Measurements from ENCODE around the gene PGS1. TPM values are rescaled to one million over a fixed set of nuclear protein-coding genes. Genes with fewer than 3 reads are reported as not detected.

Gene PGS1
- total RNA-seq, 2 donors from 2014 or later, result 29.2 to 57.4 TPM

DNA sequence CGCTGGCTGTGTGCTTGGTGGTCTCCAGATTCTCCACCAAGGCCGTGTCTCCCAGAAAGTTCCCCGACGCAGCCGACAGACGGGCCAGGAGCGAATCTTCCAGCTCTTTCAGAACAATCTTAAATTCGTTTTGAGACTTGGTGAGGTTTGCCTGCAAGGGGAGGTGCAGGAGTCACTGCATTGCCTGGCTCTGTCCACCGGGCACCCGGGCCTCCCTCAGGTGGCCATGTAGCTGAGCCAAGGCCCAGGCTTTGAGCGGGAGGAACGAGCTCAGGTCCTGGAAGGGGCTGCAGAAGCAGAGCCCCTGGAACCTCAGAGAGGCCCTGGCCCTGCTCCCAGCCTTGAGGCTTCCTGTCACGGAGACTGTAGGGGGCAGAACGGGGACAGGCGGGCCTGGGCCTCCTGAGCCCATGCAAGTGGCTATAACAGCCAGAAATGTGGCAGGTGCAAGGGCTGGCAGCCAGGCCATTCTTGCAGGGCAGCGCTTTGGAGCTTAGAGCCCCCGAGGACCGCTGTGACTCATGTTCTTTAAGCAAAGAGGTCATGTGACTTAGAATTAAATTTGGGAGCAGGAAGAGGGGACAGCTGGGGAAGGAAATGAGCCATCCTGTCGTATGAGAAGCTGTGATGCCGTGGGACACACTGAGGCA lies 72.4 kb downstream of the PGS1 start:
- intact Hi-C loops (cut with DNase I), result no loop called here
- Histone ChIP-seq H3K9me3 (no peaks in the 10 kb centered on the region), H3K4me3 (no peak overlapping the region), H3K36me3 (no peaks in the 10 kb centered on the region), H3K27ac (no peak overlapping the region), H3K27me3 (replicated peaks; ENCODE audit: insufficient read depth) (no peaks in the 10 kb centered on the region), H3K4me1 (replicated peaks) (no peaks in the 10 kb centered on the region)
- DNase-seq (ENCODE audit: low spot score), result no peak
- 68% methylated on average over 19 of the region's 20 CpGs for WGBS
- no peak for TF ChIP-seq POLR2AphosphoS5 (IDR thresholded peaks at IDR 0.05)

GRCh38 chr17:78451753-78452152 lies 73.3 kb downstream of the PGS1 start:
- no peak overlapping the region for H3K27ac ChIP-seq
- no peak for DNase-seq (ENCODE audit: low spot score)
- no peaks in the 10 kb centered on the region for H3K27me3 ChIP-seq (replicated peaks; ENCODE audit: insufficient read depth)
- H3K9me3 ChIP-seq, result no peaks in the 10 kb centered on the region
- H3K4me1 ChIP-seq (replicated peaks), result no peaks in the 10 kb centered on the region
- intact Hi-C loops (cut with DNase I), result no loop called here
- WGBS, result 95% methylated on average over 7 of the region's 7 CpGs
- H3K4me3 ChIP-seq, result no peak overlapping the region
- H3K36me3 ChIP-seq, result no peaks in the 10 kb centered on the region
- TF ChIP-seq POLR2AphosphoS5 (IDR thresholded peaks at IDR 0.05), result no peak
- TF ChIP-seq, protein P1, sequence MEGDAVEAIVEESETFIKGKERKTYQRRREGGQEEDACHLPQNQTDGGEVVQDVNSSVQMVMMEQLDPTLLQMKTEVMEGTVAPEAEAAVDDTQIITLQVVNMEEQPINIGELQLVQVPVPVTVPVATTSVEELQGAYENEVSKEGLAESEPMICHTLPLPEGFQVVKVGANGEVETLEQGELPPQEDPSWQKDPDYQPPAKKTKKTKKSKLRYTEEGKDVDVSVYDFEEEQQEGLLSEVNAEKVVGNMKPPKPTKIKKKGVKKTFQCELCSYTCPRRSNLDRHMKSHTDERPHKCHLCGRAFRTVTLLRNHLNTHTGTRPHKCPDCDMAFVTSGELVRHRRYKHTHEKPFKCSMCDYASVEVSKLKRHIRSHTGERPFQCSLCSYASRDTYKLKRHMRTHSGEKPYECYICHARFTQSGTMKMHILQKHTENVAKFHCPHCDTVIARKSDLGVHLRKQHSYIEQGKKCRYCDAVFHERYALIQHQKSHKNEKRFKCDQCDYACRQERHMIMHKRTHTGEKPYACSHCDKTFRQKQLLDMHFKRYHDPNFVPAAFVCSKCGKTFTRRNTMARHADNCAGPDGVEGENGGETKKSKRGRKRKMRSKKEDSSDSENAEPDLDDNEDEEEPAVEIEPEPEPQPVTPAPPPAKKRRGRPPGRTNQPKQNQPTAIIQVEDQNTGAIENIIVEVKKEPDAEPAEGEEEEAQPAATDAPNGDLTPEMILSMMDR (IDR thresholded peaks at IDR 0.05), result no peak
- no peak for TF ChIP-seq POLR2A (IDR thresholded peaks at IDR 0.05)

DNA sequence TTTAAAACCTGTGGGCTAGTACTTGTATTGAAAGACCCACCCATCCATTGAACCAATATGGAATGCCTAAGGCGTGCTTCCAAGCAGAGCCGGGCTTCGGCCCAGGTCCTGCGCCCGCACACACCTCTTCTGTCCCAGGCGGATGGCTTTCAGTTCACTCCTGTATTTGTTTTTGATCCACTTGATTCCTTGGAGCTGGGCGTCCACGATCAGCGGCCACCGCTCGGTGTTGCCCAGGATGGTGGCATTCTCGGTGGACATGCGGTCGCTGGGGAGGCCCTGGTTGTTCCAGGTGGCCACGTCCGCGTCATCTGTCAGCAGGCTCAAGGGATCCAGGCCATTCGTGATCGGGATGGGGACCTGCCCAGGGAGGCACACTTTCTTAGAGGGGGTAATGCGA lies 75.9 kb downstream of the PGS1 start:
- Histone ChIP-seq H3K27me3 (replicated peaks; ENCODE audit: insufficient read depth) (no peaks in the 10 kb centered on the region), H3K27ac (no peak overlapping the region), H3K9me3 (no peaks in the 10 kb centered on the region), H3K4me1 (replicated peaks) (no peaks in the 10 kb centered on the region), H3K36me3 (no peaks in the 10 kb centered on the region), H3K4me3 (no peak overlapping the region)
- 91% methylated on average over 20 of the region's 20 CpGs for WGBS
- intact Hi-C loops (cut with DNase I), result no loop called here
- TF ChIP-seq, protein P1 (IDR thresholded peaks at IDR 0.05), result no peak
- no peak for TF ChIP-seq POLR2AphosphoS5 (IDR thresholded peaks at IDR 0.05)
- no peak for TF ChIP-seq POLR2A (IDR thresholded peaks at IDR 0.05)
- no peak for DNase-seq (ENCODE audit: low spot score)

DNA sequence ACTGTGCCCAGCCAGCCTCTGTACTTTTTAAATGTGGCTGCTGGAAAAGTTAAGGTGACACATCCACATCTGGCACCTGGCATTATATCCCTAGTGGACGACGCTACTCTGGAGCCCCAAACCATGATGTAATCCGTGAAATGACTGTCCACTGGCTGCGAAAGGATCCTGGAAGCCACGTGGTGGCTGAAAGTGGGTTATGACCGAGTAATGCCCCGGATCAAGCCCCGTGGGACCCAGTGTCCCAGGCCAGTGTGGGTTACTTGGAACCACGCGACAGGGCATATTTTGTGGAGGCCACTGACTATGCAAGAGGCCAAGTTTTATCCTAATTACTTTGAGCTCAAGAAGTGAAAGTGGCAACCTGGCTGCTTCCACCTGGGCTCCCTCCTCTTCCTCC lies 79.6 kb downstream of the PGS1 start:
- Histone ChIP-seq H3K36me3 (no peaks in the 10 kb centered on the region), H3K4me3 (no peak overlapping the region), H3K27me3 (replicated peaks; ENCODE audit: insufficient read depth) (no peaks in the 10 kb centered on the region), H3K27ac (no peak overlapping the region), H3K9me3 (no peaks in the 10 kb centered on the region), H3K4me1 (replicated peaks) (no peaks in the 10 kb centered on the region)
- WGBS, result 93% methylated on average over 10 of the region's 10 CpGs
- intact Hi-C loops (cut with DNase I), result no loop called here
- TF ChIP-seq POLR2AphosphoS5 (IDR thresholded peaks at IDR 0.05), result no peak
- DNase-seq (ENCODE audit: low spot score), result no peak

GRCh38 chr17:78458736-78459335 lies 80.4 kb downstream of the PGS1 start:
- Histone ChIP-seq H3K27me3 (replicated peaks; ENCODE audit: insufficient read depth) (no peaks in the 10 kb centered on the region), H3K4me3 (no peak overlapping the region), H3K9me3 (no peaks in the 10 kb centered on the region), H3K36me3 (no peaks in the 10 kb centered on the region), H3K4me1 (replicated peaks) (no peaks in the 10 kb centered on the region), H3K27ac (no peak overlapping the region)
- 90% methylated on average over 37 of the region's 37 CpGs for WGBS
- no peak for DNase-seq (ENCODE audit: low spot score)
- TF ChIP-seq POLR2AphosphoS5 (IDR thresholded peaks at IDR 0.05) (no peak), POLR2A (IDR thresholded peaks at IDR 0.05) (no peak)
- TF ChIP-seq, protein P1 (IDR thresholded peaks at IDR 0.05), result no peak
- intact Hi-C loops (cut with DNase I), result no loop called here

DNA sequence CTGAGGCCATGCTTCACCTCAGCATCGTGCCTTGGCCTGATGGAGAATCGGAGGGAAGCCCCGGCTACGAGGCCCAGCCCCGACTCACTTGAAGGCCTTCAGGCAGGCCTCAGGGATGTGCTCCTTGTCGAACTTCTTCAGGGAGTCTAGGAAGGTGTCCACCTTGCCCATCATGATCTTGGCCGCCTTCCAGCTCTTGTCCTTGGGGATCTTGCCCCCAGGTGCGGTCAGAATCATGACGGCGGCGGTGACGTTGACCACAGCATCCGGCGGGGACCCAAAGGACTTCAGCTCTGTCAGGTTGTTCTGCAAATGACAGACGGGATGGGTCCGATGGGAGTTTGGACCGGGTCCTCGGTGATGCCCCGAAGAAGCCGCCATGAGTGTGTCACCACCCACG lies 81.2 kb downstream of the PGS1 start:
- H3K4me3 ChIP-seq, result no peak overlapping the region
- no peak for TF ChIP-seq POLR2A (IDR thresholded peaks at IDR 0.05)
- TF ChIP-seq, protein P1 (IDR thresholded peaks at IDR 0.05), result no peak
- no peak for TF ChIP-seq POLR2AphosphoS5 (IDR thresholded peaks at IDR 0.05)
- H3K4me1 ChIP-seq (replicated peaks), result no peaks in the 10 kb centered on the region
- intact Hi-C loops (cut with DNase I), result no loop called here
- no peaks in the 10 kb centered on the region for H3K9me3 ChIP-seq
- H3K27ac ChIP-seq, result no peak overlapping the region
- no peaks in the 10 kb centered on the region for H3K36me3 ChIP-seq
- no peak for DNase-seq (ENCODE audit: low spot score)
- WGBS, result 93% methylated on average over 21 of the region's 21 CpGs
- H3K27me3 ChIP-seq (replicated peaks; ENCODE audit: insufficient read depth), result no peaks in the 10 kb centered on the region

All from prostate gland (tissue), 2 donors.